HG03045 (cell line): ENCODE data around the gene ADSS1.
A peak's percentile ranks its signal among the peaks of the same experiment; 100 is the strongest.

ENCODE experiments used
- ATAC-seq: cut with Tn5 transposase; IDR thresholded peaks from one replicate; pipeline ENCODE4 v1.9.1; 2021; ENCODE audit warnings: mild to moderate bottlenecking, moderate library complexity; ENCODE audit not compliant: unreplicated experiment

The ADSS1 gene

DNA sequence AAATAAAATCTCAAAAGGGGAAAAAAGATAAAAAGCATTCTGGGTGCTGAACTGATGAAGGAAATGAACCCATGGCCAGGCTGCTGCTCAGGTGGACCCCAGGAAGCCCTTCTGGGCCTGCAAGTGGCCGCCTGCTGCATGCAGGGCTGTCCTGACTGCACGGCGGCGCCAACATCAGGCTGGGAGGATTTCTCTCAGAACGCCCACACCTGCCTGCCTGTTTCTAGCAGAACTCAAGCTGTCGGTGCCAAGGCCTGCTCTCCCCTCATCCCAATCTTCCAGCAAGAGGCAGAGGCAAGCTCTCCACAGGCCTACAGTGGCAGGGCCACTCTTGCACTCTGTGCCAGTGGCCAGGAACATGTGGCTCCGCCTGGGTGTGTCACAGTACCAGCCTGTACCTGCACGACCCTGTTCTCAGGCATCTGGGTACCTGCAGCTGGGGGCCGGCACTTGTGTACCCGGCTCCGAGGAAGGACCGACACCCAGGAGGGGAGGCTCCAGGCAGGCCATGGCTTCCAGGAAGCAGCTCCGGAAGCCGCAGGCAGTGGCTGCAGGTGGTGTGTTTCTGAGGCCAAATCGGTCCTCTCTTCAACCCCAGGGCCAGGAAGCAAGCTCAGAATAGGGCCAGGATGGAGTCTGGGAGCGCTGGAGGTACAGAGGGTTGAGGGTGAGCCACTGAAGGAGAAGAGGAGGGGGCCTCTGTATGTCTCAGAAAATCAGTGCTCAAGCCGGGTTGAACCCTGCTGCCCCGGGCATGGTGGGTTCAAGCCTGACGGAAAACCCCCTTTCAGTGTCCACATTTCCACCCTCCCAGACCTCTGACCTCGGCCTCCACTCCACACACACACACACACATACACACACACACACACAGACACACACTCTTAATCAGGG is 37.2 kb upstream of the ADSS1 start:
- no peak for ATAC-seq

DNA sequence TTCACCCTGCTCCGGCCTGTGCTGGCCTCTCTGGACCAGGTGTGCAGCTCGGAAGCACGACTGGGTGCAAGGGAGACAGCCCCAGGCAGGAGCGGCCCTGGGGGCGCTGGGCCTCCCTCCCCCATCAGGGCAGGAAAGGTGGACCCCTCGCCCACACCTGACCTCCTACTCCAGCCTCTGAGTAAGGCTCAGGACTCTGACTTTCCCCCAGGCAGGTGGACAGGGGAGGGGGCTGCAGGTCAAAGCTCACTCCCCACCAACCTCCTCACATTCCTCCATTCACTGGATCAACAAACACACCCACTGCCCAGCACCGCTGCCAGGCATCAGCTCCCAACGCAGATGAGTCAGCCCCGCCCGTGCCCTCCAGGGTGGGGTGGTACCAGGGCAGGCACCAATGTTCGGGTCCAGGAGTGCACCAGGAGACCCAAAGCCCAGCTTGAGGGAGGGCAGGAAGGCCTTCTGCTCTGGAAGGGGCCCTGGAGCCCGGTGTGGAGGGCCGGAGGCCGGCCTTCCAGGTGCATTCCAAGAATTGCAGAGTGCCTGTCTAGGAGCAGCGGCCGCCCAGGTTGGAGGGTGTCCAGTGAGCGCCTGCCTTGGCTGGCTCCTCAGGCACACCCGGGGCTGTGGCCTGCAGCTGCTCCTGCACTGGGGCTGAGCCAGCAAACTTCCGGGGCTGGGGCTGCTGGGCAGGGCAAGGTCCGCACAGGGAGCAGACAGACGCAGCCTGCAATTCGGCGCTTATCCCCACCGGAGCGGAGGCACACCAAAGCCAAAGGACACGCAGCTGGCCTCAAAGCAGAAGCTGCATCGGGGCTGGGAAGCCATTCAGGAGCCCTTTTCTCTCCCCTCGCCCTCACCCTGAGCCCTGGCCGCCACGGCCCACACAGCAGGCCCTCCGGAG is 36.2 kb upstream of the ADSS1 start:
- ATAC-seq = no peak

DNA sequence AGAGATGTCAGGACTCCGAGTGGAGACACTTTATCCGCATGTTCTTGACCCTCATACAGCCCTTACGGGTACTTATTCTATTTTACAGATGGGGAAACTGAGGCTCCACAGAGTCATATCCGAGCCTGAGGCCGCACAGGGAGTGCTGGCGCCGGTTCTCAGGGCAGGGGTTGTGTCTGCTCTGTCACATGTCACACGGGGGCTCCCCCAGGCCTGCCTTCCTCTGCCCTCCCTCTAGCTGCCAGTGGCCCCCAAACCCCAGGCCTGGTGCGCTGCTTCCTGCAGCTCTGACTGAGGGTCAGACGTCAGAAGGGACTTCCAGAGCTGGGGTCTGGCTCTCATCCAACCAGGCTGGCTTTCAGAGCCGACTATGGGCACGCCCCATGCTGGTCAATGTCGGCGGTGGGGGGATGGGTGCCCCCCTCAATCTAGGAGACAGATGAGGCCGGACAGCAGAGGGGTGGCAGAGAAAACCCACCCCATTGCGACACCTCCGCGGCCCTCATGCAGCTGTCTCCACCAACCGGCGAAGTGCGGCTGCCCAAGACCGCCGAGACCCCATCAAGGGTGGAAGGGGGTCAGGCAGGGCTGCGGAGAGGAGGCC is 35.4 kb upstream of the ADSS1 start:
- ATAC-seq = no peak

DNA sequence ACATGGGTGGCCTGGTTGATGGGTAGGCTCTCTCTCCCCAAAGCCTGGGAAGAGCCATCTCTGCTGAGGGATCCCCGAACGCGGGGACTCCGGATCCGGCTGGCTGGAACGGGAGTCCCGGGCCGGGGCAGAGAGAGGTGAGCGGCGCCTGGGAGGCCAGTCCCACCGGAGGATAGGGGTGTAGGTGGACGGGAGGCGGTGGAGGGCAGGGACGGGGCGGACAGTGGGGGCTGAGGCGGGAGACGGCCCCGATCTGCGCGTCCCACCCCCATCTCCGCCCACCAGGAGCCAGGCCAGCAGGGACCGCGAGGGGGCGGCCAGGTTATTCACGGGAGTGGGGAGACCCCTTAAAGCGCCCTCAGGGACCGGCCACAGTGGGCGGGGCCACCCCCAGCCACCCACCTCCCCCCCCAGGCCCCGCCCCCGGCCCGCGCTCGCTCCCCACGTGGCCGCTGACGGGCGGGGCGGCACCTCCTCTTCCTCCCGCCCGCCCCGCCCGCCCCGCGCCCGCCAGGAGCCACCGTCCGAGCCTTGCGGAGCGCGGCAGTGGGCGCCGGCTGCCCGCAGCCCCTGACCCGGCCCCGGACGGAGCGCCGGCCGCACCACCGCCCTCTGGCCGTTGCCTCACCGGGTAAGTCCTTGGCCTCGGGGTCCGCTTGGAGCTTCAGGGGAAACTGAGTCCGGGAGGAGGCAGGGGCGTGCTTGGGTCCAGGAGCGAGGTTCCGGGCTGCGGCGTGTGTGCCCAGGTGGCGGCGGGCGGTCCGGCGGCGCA is 34.7 kb upstream of the ADSS1 start, which contains the start of gene INF2:
Gene INF2 (plus strand): TSS at position 510 of the 772 bp plus-strand sequence. CDS start 11,748 bp downstream, outside the sequence.
- peak; percentile 41 for ATAC-seq

DNA sequence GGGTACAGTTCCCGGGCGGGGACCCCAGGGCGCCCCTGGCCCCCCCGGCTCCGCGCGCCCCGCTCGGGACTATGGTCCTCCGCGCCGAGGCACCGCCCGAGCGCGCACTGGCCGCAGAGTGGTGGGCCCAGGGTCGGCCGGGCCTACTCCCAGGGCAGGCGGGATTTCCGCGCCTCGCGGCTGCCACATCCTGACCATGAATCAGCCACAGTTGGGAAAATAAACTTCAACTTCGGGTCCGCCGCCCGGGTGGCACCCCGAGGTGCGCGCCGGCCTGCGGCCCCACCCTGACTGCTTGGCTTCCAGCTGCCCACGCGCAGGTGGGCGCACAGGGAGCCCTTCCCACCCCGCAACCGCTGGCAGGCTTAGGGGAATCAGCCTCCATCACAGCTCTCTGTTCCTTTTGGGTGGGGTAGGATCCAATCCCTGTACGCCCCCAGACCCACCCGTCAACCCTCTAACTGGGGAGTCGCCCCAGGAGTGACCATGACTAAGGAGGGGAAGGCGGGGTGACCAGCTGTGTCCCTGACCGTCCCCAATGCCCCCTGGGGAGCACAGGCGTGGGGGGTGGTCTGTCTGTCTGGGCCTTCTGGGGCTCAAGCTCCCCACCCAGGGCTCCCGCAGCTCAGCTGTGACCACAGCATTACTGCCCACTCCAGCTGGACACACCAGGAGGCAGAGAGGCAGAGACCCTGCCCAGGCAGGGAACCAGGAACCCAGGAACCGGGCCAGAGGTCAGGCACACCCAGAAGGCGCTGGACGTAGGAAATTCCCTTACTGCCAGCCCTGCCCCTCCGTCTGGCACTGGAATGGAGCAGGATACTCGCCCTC is 33.9 kb upstream of the ADSS1 start:
- peak; percentile 22 for ATAC-seq

DNA sequence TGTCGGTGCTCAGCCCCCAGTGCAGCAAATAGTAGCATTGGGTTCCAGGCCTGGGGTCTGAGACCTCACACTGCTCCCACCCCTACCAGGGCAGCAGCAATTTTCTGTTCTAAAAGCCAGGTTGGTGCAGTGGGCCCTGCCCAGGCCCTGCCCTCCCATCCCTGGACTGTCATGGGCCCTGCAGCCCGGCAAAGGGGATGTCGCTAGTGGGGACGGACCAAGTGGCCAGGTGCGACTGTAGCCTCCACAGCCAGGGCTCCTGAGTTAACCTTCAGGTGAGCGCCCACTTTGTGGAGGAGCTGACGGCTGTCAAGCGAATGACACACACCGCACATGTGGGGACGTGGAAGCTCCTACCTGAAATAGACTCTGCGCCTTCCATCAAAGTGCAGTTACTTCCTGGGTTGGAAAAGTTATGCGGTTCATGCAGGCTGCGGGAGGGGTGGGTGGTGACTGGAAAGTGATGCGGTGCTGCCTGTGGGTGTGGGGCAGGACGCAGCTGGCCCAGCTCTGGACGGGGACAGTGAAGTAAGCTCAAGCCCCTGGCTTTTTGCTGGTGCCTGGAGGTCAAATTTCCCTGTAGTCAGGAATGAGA is 33.1 kb upstream of the ADSS1 start:
- no peak for ATAC-seq

DNA sequence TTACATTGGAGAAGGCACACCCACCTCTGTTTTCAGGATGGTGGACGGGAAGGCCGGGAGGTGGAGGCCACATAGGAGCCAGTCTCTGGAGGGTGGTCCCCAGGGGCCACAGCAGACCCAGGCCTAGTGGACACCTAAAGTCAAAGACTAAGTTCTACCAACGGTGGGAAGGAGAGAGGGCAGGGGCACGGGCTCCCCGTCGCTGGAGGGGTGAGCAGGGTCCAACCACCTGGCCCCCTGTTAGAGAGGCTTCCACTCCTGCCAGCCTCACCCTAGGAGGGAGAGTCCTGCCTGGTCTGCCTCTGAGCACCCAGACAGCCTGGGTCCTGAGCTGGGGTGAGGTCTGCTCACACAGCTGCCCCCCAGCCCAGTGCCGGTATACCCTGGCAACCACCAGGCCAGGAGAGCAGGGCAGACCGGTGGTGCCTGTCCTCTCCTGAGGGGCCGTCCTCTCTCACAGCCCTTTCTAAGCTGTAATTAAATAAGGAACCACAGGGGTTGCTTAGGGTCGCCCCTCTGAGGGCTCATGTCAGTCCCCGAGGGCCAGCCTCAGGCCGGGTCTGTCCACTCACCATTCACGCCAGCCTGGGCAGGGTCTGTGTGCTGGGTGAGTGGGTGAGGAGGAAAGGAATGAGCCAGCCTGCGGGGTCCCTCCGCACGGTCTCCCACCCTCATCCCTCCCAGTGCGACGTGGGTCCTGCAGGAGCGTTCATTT is 32.3 kb upstream of the ADSS1 start:
- no peak for ATAC-seq

DNA sequence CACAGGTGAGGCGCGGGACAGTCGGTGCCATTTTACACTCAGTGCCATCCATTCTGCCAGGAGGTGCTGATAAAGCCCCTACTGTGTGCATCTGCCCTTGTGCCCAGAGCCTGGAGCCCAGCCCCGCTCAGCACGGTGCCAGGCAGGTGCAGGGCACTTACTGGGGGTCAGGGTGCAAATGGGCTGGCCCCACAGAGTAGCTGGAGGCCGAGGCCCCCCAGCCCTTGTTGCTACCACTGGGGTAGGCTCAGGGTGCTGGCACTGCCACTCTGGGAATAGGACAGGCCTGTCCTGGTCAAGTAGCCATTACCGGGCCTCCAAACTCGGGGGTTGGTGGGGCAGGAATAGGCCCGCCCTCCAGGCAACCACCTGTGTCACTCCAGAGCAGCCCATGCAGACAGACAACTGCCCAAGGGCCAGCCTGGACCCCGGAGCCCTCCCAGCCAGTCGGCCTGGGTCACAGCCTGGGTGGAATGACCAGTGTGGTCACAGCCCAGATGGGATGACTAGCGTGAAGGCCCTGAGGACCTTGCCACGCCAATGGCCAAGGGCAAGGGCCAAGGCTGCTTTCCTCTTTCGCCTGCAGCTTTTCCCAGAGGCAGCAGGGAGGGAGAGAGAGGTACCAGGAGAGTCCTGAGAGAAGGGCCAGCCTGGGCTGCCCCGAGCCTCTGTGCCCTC is 31.6 kb upstream of the ADSS1 start:
- no peak for ATAC-seq

DNA sequence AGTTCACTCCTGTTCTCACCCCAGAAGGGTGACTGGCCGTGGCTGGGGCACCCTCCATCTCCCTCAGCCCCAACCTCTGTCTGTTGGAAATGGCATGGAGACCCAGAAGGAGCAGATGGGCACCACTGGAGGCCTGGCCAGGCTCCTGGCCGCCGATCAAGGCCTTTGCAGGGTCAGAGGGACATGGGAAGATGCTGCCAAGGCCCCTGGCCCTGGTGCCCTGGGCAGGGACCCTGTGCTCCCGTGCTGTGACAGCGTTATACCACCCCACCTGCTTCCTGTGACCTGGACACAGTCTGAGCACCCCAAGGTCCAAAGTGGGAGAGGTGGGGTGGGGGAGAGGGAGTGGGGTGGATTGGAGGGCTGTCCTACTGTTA is 31.1 kb upstream of the ADSS1 start:
- no peak for ATAC-seq

DNA sequence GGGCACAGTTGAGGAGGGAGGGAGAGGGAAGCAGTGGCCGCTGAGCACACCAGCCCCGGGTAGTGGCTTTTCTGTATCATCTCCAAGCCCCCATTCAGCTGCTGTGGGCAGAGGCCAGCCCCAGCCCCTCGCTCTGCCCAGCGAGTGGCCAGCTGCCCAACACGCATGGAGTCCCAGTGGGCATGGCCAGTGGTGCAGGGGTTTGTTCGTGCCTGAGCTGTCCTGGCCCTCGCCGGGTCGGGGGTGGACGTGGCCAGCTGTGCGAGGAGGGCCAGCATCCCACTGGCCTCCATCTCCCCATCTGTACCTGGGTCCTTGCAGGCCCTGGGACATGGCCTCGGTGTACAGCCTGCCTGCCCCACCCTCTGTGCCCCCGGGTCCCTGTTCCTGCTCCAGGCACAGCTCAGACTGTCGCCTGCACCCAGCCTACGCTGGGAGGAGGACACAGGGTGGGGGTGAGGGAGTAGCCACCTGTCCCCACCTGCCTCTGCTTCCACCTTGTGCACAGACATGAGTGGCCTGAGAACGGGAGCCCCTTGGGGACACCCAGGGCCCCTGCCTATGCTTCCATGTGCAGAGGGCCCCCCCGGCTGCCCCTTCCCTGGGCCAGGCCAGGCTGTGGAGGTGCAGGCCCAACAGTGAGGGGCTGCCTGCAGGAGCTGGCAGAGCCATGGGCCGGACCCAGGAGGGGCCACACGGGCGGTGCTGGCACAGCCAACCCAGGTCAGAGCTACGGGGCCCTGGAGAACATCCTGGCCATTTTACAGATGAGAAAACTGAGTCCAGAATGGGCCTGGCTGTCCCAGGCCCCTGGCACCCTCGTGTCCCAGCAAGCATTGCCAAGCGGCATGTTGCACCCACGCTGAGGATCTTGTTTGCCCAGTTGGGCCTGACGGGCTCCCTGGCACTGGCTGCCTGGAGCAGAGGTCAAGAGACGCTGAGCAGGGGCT is 30.3 kb upstream of the ADSS1 start:
- ATAC-seq = no peak

DNA sequence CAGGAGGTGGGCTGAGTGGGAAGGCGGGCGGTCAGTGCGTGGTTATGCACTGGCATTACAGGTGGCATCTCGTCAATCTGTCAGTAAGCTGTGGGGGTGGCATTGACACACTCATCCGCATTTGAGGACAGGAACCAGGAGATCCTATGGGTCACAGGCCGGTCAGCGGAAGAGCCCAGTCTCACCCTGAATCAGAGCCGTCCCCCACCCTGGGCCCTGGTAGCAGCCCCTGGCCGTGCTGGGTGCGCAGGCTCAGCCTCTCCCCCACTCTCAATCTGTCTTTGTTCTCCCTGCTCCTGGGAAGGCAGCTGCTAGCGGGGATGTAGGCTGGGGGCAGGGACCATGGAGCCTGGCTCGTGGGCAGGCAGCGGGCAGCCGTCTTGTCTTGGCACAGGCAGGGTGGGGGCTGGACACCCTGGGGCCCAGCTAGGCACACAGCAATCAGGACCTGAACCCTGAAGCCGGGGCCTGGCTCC is 29.5 kb upstream of the ADSS1 start:
- no peak for ATAC-seq

DNA sequence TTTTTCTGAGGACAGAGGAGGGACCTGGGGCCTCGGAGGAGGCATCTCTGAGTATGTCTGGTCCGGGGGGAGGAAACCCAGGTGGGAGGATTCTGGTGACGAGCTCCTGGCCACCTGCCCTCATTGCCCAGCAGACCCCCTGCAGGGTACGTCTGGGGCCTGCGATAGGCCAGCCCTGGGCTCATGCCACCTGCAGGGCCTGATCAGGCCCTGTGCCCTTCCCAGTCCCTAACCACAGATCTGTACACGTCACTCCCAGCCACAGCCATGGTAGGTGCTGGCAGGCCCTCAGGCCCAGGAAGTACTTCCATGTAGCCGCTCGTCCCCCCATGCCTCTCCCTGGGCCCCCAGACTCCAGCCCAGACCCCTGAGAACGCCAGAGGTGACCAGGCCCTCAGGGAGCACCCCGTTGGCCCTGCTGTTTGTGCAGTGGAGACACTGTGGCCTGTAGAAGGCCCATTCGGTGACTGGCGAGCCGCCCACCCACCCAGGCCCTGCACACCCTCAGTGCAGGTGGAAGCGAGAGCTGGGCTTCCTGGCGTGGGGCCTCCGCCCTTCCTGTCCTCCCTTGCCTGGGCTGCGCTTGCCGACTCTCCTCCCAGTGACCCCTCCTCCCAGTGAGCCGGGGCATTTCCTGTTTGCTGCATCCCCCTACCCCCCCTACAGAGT is 28.9 kb upstream of the ADSS1 start:
- no peak for ATAC-seq

DNA sequence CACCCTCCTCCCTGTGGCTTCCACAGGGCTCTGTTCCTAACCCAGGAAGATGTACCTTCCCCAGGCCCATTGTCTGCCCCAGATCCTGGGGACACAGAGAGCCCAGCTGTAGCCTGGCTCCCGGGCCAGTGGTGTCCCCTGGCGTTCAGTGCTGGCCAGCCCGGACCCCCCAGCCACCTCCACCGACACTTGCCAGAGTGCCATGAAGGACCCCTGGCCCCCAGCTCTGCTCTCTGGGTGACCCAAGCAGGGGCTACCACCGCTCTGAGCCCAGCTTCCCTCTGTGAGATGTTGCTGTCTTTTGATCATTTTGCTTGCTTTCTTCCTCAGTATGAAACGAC is 28.4 kb upstream of the ADSS1 start:
- ATAC-seq = no peak

DNA sequence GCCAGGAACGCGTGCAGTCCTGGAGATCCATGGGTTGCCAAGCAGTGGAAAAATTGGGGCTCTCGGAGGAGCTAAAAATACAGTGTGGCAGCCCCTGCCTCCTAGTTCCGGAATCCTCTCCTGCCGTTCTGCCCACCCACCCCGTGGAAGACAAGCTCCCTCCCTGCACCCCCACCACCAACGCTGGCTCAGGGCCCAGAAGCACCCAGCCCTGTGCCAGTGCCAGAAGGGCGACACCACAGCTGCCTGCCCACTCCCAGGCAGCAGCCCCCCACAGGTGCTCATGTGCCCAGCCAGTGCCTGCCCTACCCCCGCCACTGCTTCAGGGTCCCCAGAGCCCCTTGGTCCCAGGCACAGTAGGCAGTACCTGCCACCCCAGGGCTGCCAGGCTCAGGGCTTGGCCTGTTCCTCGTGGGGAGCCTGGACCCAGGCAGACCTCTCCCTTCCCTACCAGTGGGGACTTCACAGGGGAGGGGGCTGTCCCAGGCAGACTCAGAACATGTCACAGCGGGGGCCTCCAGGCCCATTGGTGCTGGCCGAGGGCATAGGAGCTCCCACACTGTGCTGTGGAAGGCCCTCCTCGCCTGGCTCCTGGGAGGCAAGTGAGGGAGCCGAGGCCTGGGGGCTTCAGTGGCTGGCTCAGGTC is 27.2 kb upstream of the ADSS1 start:
- no peak for ATAC-seq

DNA sequence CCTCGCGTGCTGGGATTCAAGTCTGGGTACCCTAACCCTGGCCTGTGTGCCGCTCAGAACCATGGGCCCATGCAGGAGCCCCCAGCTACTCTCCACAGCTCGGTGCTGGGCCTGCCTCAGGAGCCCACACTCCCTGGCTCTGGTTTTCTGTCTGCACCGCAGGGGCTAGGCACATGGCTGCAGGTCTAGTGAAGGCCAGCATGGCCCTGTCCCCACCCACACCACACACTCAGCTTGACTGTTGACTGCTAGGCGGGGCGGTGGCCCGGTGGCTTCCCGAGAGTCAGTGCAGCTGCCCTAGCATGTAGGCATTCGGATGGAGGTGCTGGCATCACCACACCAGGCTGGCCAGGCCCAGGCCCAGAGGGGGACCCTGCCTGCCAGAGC is 26.7 kb upstream of the ADSS1 start:
- ATAC-seq = no peak
